GM12878 (cell line): ENCODE data around the gene AGTPBP1. TPM values are rescaled to one million over a fixed set of nuclear protein-coding genes. Genes with fewer than 3 reads are reported as not detected.

ENCODE experiments used
- ATAC-seq: fragments of 200-7000 bp; cut with Tn5 transposase; 3 replicates; pipeline ENCODE4 v1.9.1; 2020; ENCODE audit warnings: mild to moderate bottlenecking, moderate library complexity
- BruUV-seq: library from RNA; stranded (reverse); fragments of 400-500 nt; replicated peaks from 2 replicates; lab custom pipeline; 2021; lab: Mats Ljungman, UMichigan
- CTCF ChIA-PET: fragments of 300-600 bp; sonication (Branson Sonifier 250); formaldehyde crosslinking; extraction: SDS; loops from one replicate; lab custom pipeline; 2021; ENCODE audit warnings: inconsistent platforms; lab: Yijun Ruan, JAX
- POLR2A ChIA-PET: fragments of 350-600 bp; formaldehyde crosslinking; extraction: SDS; loops from one replicate; lab custom pipeline; 2021; ENCODE audit warnings: inconsistent platforms; lab: Charles Lee
- RAD21 ChIA-PET: fragments of 300-600 bp; sonication (Branson Sonifier 250); formaldehyde crosslinking; loops from one replicate; lab custom pipeline; 2023; ENCODE audit warnings: antibody characterized with exemption; ENCODE audit not compliant: unreplicated experiment; lab: Charles Lee
- SMC1A ChIA-PET: fragments of 300-600 bp; sonication (Branson Sonifier 250); formaldehyde crosslinking; loops from one replicate; lab custom pipeline; 2023; ENCODE audit not compliant: unreplicated experiment, uncharacterized antibody; lab: Charles Lee
- DNase-seq: peaks from one replicate; pipeline ENCODE4 v3.0.0-alpha.2; 2011; ENCODE audit warnings: low read depth, low spot score
- FAIRE-seq: peaks from 3 replicates; lab custom pipeline; 2011; peaks lifted over from hg19 to GRCh38; lab: Jason Lieb, UNC
- H2AFZ ChIP-seq: 2 replicates; pipeline ENCODE4 v1.6.0; 2011; ENCODE audit warnings: low read depth, low read length, control low read depth; ENCODE audit not compliant: control insufficient read depth
- H3K27ac ChIP-seq: 2 replicates; pipeline ENCODE4 v1.5.1; 2011; ENCODE audit warnings: control low read depth; ENCODE audit not compliant: control insufficient read depth, insufficient read depth
- H3K27me3 ChIP-seq, 2 experiments: replicated peaks in 1 of 2; 2 replicates each; pipeline versions ENCODE4 v1.6.0 to v1.6.1; 2011; ENCODE audit warnings: low read length in 1 of 2; ENCODE audit not compliant: control insufficient read depth in 2 of 2, insufficient read depth in 2 of 2
- H3K36me3 ChIP-seq, 2 experiments: 2 replicates each; pipeline ENCODE4 v1.5.1; 2011; ENCODE audit warnings: low read length in 1 of 2; ENCODE audit not compliant: control insufficient read depth in 2 of 2, insufficient read depth in 2 of 2
- H3K4me1 ChIP-seq: 2 replicates; pipeline ENCODE4 v1.6.1; 2011; ENCODE audit warnings: mild to moderate bottlenecking, low read length, moderate library complexity, mixed read lengths; ENCODE audit not compliant: control insufficient read depth, insufficient read depth
- H3K4me2 ChIP-seq: 2 replicates; pipeline ENCODE4 v1.6.0; 2011; ENCODE audit warnings: control low read depth; ENCODE audit not compliant: control insufficient read depth, insufficient read depth
- H3K4me3 ChIP-seq: fragments of 200-600 bp; sonication (generic); 2 replicates; pipeline ENCODE4 v1.5.1; 2016
- H3K79me2 ChIP-seq: 2 replicates; pipeline ENCODE4 v1.6.0; 2011; ENCODE audit warnings: low read length; ENCODE audit not compliant: control insufficient read depth, insufficient read depth
- H3K9ac ChIP-seq: 2 replicates; pipeline ENCODE4 v1.8.0; 2011; ENCODE audit warnings: low read length, control low read depth, mixed read lengths; ENCODE audit not compliant: control insufficient read depth, insufficient read depth
- H3K9me3 ChIP-seq: replicated peaks from 3 replicates; pipeline ENCODE4 v1.5.1; 2011; ENCODE audit warnings: mild to moderate bottlenecking, low read length; ENCODE audit not compliant: control insufficient read depth, insufficient read depth
- H4K20me1 ChIP-seq: 2 replicates; pipeline ENCODE4 v1.6.0; 2011; ENCODE audit not compliant: control insufficient read depth, insufficient read depth
- CEBPB ChIP-seq, 2 experiments: fragments of 150-350 bp in 1 of 2; IDR thresholded peaks; 2 replicates each; pipeline ENCODE4 v1.6.1; 2012 to 2014; ENCODE audit warnings: low read depth in 2 of 2, low read length in 2 of 2, borderline replicate concordance in 1 of 2, inconsistent platforms in 1 of 2
- ETV6 ChIP-seq, 2 experiments: fragments of 450-650 bp in 1 of 2; IDR thresholded peaks in 1 of 2; conservative IDR thresholded peaks in 1 of 2; 2 replicates each; pipeline ENCODE4 v1.6.1; 2014; ENCODE audit warnings: antibody characterized with exemption in 1 of 2, borderline replicate concordance in 1 of 2, low read depth in 1 of 2, mild to moderate bottlenecking in 1 of 2, moderate library complexity in 1 of 2
- IRF4 ChIP-seq: IDR thresholded peaks from 2 replicates; pipeline ENCODE4 v1.6.1; 2011; ENCODE audit warnings: low read depth, low read length
- MTA3 ChIP-seq: IDR thresholded peaks from 2 replicates; pipeline ENCODE4 v1.6.1; 2012; ENCODE audit warnings: low read length, inconsistent platforms, borderline replicate concordance
- PAX5 ChIP-seq: IDR thresholded peaks from 2 replicates; pipeline ENCODE4 v1.6.1; 2011; ENCODE audit warnings: low read depth, low read length, borderline replicate concordance
- RFX5 ChIP-seq: IDR thresholded peaks from 2 replicates; pipeline ENCODE4 v1.6.1; 2011; ENCODE audit warnings: low read depth, low read length, improper control_type of control experiment
- SMAD1 ChIP-seq: fragments of 450-650 bp; IDR thresholded peaks from 2 replicates; pipeline ENCODE4 v1.6.1; 2018; ENCODE audit warnings: mild to moderate bottlenecking, low read depth; ENCODE audit not compliant: partially characterized antibody
- TCF7 ChIP-seq: IDR thresholded peaks from 2 replicates; pipeline ENCODE4 v1.6.1; 2014; ENCODE audit warnings: antibody characterized with exemption, borderline replicate concordance
- WGBS: methylation state at CpG from one replicate; pipeline ENCODE4 v1.1.6; 2016; ENCODE audit warnings: low lambda C conversion rate; ENCODE audit not compliant: insufficient replicate concordance, insufficient coverage; ENCODE audit errors: missing lambda C conversion rate; 5-methylcytosine and 5-hydroxymethylcytosine counted together
- in situ Hi-C: fragments of 300-500 bp; cut with MboI; formaldehyde crosslinking; loops from 9 replicates; pipeline ENCODE4 v1.14.3; 2018; ENCODE audit warnings: mixed read lengths
- intact Hi-C: fragments of 100-400 bp; cut with micrococcal nuclease; formaldehyde crosslinking; loops from one replicate; pipeline ENCODE4 v1.14.2; 2022; ENCODE audit not compliant: unreplicated experiment
- polyA plus RNA-seq, 11 experiments: library from polyadenylated mRNA; depleted of rRNA in 4 of 11; unstranded in 6 of 11; stranded (reverse) in 5 of 11; fragments of >200 nt; fragmentation: Nextera tagmentation in 4 of 11; fragmentation: Illumina TruSeq in 1 of 11; extraction: Ambion mirVana in 4 of 11; extraction: Trizol in 1 of 11; gene quantifications; 1 replicate in 1 of 11; 2 replicates in 10 of 11; pipeline versions ENCODE4 v1.2.1 to v1.2.3, GENCODE V29; 2011 to 2016; ENCODE audit warnings: inconsistent platforms in 2 of 11, missing spikeins in 2 of 11, low read depth in 1 of 11
- total RNA-seq, 4 experiments: library from RNA; depleted of rRNA in 3 of 4; stranded (reverse); fragments of >200 nt in 3 of 4; fragmentation: Illumina TruSeq in 1 of 4; extraction: Trizol in 1 of 4; gene quantifications; 2 replicates each; pipeline versions ENCODE4 v1.2.1 to v1.2.3, GENCODE V29; 2013 to 2021
- TF ChIP-seq, protein P1 (sequence below): fragments of 450-650 bp; conservative IDR thresholded peaks from 2 replicates; pipeline ENCODE4 v1.6.1; 2017; ENCODE audit warnings: mild to moderate bottlenecking, moderate library complexity
- TF ChIP-seq, protein P2 (sequence below): fragments of 450-650 bp; IDR thresholded peaks from 2 replicates; pipeline ENCODE4 v1.6.1; 2017; ENCODE audit warnings: mild to moderate bottlenecking, low read depth, inconsistent platforms; ENCODE audit not compliant: poor library complexity, severe bottlenecking

The AGTPBP1 gene
- total and polyA plus RNA-seq, 10 of the 15 experiments (the other 5 are each of a cell fraction or from before 2014, with no cell fraction given), result 6.1 to 35.2 (median 20.0) TPM

DNA sequence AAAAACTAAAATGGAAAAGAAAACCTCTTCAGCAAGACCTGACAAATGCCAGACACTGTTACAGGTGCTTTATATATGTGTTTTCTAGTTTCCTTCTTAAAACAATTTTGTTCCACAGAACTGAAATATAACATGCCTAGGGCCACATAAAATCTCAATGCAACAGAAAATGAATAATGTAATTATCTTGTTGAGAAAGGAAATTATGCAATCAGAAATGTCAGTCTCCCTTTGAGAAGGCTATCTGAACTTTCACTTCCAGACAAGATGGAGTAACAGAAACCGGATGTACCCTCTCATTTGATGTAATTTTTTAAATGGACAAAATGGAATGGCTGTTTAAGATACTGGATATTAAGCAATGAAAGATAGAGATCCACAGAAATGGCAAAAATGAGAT, 79.2 kb downstream of the AGTPBP1 start:
- ChIA-PET SMC1A (interaction anchor here (1.3 kb wide), 1 partner anchor 12 kb away, joined by 3 read pairs; no protein-coding TSS in a partner anchor), CTCF (interaction anchor here (1.7 kb wide), 1 partner anchor 9 kb away, joined by 4 read pairs; no protein-coding TSS in a partner anchor), POLR2A (no interaction called here), RAD21 (no interaction called here)
- Histone ChIP-seq H3K27ac (no peak overlapping the region), H3K27me3 (no peaks in the 10 kb centered on the region), H4K20me1 (no peaks in the 10 kb centered on the region), H3K79me2 (no peaks in the 10 kb centered on the region), H3K4me3 (no peak overlapping the region), H3K9me3 (no peaks in the 10 kb centered on the region), H3K36me3 (no peaks in the 10 kb centered on the region; a peak in 1 of 4 replicates), H3K4me2 (no peak overlapping the region), H3K9ac (no peak overlapping the region), H3K4me1 (no peaks in the 10 kb centered on the region), H2AFZ (no peak overlapping the region)
- no TSS peak for BruUV-seq
- in situ Hi-C loops (no loop called here), intact Hi-C loops (no loop called here)
- DNase-seq, result no peak
- ATAC-seq, result no peak
- 94% methylated on average over 1 of the region's 1 CpG for WGBS
- TF ChIP-seq TCF7, result no peak
- TF ChIP-seq IRF4, result no peak
- TF ChIP-seq, protein P1, sequence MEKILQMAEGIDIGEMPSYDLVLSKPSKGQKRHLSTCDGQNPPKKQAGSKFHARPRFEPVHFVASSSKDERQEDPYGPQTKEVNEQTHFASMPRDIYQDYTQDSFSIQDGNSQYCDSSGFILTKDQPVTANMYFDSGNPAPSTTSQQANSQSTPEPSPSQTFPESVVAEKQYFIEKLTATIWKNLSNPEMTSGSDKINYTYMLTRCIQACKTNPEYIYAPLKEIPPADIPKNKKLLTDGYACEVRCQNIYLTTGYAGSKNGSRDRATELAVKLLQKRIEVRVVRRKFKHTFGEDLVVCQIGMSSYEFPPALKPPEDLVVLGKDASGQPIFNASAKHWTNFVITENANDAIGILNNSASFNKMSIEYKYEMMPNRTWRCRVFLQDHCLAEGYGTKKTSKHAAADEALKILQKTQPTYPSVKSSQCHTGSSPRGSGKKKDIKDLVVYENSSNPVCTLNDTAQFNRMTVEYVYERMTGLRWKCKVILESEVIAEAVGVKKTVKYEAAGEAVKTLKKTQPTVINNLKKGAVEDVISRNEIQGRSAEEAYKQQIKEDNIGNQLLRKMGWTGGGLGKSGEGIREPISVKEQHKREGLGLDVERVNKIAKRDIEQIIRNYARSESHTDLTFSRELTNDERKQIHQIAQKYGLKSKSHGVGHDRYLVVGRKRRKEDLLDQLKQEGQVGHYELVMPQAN, result no peak
- TF ChIP-seq, protein P2, sequence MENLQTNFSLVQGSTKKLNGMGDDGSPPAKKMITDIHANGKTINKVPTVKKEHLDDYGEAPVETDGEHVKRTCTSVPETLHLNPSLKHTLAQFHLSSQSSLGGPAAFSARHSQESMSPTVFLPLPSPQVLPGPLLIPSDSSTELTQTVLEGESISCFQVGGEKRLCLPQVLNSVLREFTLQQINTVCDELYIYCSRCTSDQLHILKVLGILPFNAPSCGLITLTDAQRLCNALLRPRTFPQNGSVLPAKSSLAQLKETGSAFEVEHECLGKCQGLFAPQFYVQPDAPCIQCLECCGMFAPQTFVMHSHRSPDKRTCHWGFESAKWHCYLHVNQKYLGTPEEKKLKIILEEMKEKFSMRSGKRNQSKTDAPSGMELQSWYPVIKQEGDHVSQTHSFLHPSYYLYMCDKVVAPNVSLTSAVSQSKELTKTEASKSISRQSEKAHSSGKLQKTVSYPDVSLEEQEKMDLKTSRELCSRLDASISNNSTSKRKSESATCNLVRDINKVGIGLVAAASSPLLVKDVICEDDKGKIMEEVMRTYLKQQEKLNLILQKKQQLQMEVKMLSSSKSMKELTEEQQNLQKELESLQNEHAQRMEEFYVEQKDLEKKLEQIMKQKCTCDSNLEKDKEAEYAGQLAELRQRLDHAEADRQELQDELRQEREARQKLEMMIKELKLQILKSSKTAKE, result no peak
- no peak for TF ChIP-seq RFX5
- TF ChIP-seq SMAD1, result no peak
- no peak for TF ChIP-seq CEBPB (IDR thresholded peaks at IDR 0.05; ENCODE audit: borderline replicate concordance in 1 of 2, low read depth in 2 of 2, low read length in 2 of 2)
- TF ChIP-seq ETV6 (conservative IDR thresholded peaks at IDR 0.05 in 1 of 2, IDR thresholded peaks at IDR 0.05 in 1 of 2; ENCODE audit: borderline replicate concordance in 1 of 2, low read depth in 1 of 2), result no peak
- TF ChIP-seq MTA3, result no peak
- no peak for TF ChIP-seq PAX5
- FAIRE-seq, result no peak
